H1 (cell line): ENCODE data around the gene FMNL2. TPM values are rescaled to one million over a fixed set of nuclear protein-coding genes. Genes with fewer than 3 reads are reported as not detected.

ENCODE experiments used
- CTCF ChIA-PET: fragments of 300-600 bp; sonication (Branson Sonifier 250); formaldehyde crosslinking; loops from one replicate; lab custom pipeline; 2021; ENCODE audit not compliant: partially characterized antibody; lab: Charles Lee
- POLR2A ChIA-PET: fragments of 300-600 bp; sonication (Branson Sonifier 250); formaldehyde crosslinking; loops from one replicate; lab custom pipeline; 2021; ENCODE audit warnings: inconsistent platforms; ENCODE audit not compliant: partially characterized antibody; lab: Charles Lee
- DNase-seq, 2 experiments: peaks; one replicate each; pipeline versions ENCODE4 v3.0.0 to v3.0.0-alpha.2; 2010 to 2022; ENCODE audit warnings: low spot score in 2 of 2, low read depth in 1 of 2, mixed read lengths in 1 of 2
- FAIRE-seq: peaks from 2 replicates; lab custom pipeline; 2011; peaks lifted over from hg19 to GRCh38; lab: Jason Lieb, UNC
- H2AFZ ChIP-seq: 2 replicates; pipeline ENCODE4 v1.8.1; 2012; ENCODE audit warnings: low read length, inconsistent platforms
- H2AK5ac ChIP-seq: 2 replicates; pipeline ENCODE4 v1.6.1; 2013; ENCODE audit warnings: low read depth, low read length
- H2BK120ac ChIP-seq: replicated peaks from 2 replicates; pipeline ENCODE3; 2013; ENCODE audit warnings: low read depth, low read length, inconsistent platforms
- H2BK12ac ChIP-seq: 2 replicates; pipeline ENCODE4 v1.6.1; 2013; ENCODE audit warnings: low read depth, low read length
- H2BK15ac ChIP-seq: 2 replicates; pipeline ENCODE4 v1.6.1; 2013; ENCODE audit warnings: low read length
- H2BK20ac ChIP-seq: 2 replicates; pipeline ENCODE4 v1.6.1; 2013; ENCODE audit warnings: low read length
- H2BK5ac ChIP-seq: 2 replicates; pipeline ENCODE4 v1.6.1; 2013; ENCODE audit warnings: low read depth, low read length
- H3K14ac ChIP-seq: 2 replicates; pipeline ENCODE4 v1.6.1; 2013; ENCODE audit warnings: inconsistent platforms; ENCODE audit not compliant: insufficient read length
- H3K18ac ChIP-seq: 2 replicates; pipeline ENCODE4 v1.6.1; 2013; ENCODE audit warnings: low read length; ENCODE audit errors: extremely low read depth
- H3K23ac ChIP-seq: 2 replicates; pipeline ENCODE4 v1.6.1; 2013; ENCODE audit warnings: inconsistent platforms; ENCODE audit not compliant: insufficient read length
- H3K23me2 ChIP-seq: 2 replicates; pipeline ENCODE4 v1.6.1; 2013; ENCODE audit warnings: low read depth, low read length
- H3K27ac ChIP-seq: 2 replicates; pipeline ENCODE4 v1.6.1; 2011; ENCODE audit warnings: low read depth, low read length, inconsistent platforms
- H3K27me3 ChIP-seq, 4 experiments: replicated peaks in 1 of 4; 1 replicate in 1 of 4; 2 replicates in 3 of 4; pipeline versions ENCODE4 v1.6.1 to v1.8.1; 2011 to 2013; ENCODE audit warnings: low read length in 3 of 4, mild to moderate bottlenecking in 3 of 4, inconsistent platforms in 2 of 4, mixed read lengths in 2 of 4, moderate library complexity in 1 of 4; ENCODE audit not compliant: control insufficient read depth in 3 of 4, insufficient read depth in 3 of 4; ENCODE audit errors: extremely low read depth in 1 of 4
- H3K36me3 ChIP-seq, 4 experiments: 2 replicates each; pipeline versions ENCODE4 v1.6.1 to v1.8.1; 2011 to 2013; ENCODE audit warnings: mild to moderate bottlenecking in 4 of 4, low read length in 3 of 4, moderate library complexity in 2 of 4, control low read depth in 1 of 4, inconsistent platforms in 1 of 4; ENCODE audit not compliant: insufficient read depth in 4 of 4, control insufficient read depth in 2 of 4
- H3K4ac ChIP-seq: replicated peaks from 2 replicates; pipeline ENCODE3; 2013; ENCODE audit warnings: low read length, low read depth, mixed read lengths, inconsistent platforms; ENCODE audit not compliant: insufficient read length
- H3K4me1 ChIP-seq, 4 experiments: replicated peaks in 1 of 4; 1 replicate in 1 of 4; 2 replicates in 3 of 4; pipeline versions ENCODE4 v1.6.1 to v1.8.1; 2011 to 2013; ENCODE audit warnings: low read length in 3 of 4, inconsistent platforms in 2 of 4, mixed read lengths in 1 of 4; ENCODE audit not compliant: insufficient read depth in 4 of 4, control insufficient read depth in 3 of 4
- H3K4me2 ChIP-seq, 2 experiments: 2 replicates each; pipeline versions ENCODE4 v1.6.1 to v1.8.1; 2011 to 2013; ENCODE audit warnings: low read depth in 2 of 2, low read length in 2 of 2, control low read depth in 1 of 2, inconsistent platforms in 1 of 2, mild to moderate bottlenecking in 1 of 2; ENCODE audit not compliant: insufficient read depth in 1 of 2
- H3K4me3 ChIP-seq, 4 experiments: fragments of 200-600, 300-600 bp in 1 of 4; sonication (generic), shearing (Covaris generic), sonication (Bioruptor Twin) in 1 of 4; 2 replicates each; pipeline versions ENCODE4 v1.5.1 to v1.8.1; 2011 to 2016; ENCODE audit warnings: low read length in 4 of 4, low read depth in 3 of 4, control low read depth in 2 of 4, inconsistent platforms in 2 of 4, mild to moderate bottlenecking in 2 of 4, mixed read lengths in 1 of 4, moderate library complexity in 1 of 4; ENCODE audit not compliant: insufficient read depth in 2 of 4; ENCODE audit errors: extremely low read depth in 1 of 4
- H3K56ac ChIP-seq: replicated peaks from 2 replicates; pipeline ENCODE3; 2013; ENCODE audit warnings: low read depth, mild to moderate bottlenecking, mixed read lengths, low read length, inconsistent platforms; ENCODE audit not compliant: insufficient read length
- H3K79me1 ChIP-seq: 2 replicates; pipeline ENCODE4 v1.6.1; 2013; ENCODE audit warnings: low read depth, low read length, control low read depth
- H3K79me2 ChIP-seq, 2 experiments: 2 replicates each; pipeline versions ENCODE4 v1.6.1 to v1.8.1; 2012 to 2013; ENCODE audit warnings: low read length in 2 of 2, mild to moderate bottlenecking in 2 of 2, inconsistent platforms in 1 of 2; ENCODE audit not compliant: insufficient read depth in 2 of 2, control insufficient read depth in 1 of 2
- H3K9ac ChIP-seq, 4 experiments: replicated peaks in 1 of 4; 1 replicate in 1 of 4; 2 replicates in 3 of 4; pipeline versions ENCODE4 v1.6.1 to v1.8.1; 2011 to 2013; ENCODE audit warnings: low read depth in 3 of 4, low read length in 3 of 4, control low read depth in 2 of 4, mild to moderate bottlenecking in 2 of 4, moderate library complexity in 2 of 4, inconsistent platforms in 1 of 4; ENCODE audit errors: extremely low read depth in 1 of 4
- H3K9me3 ChIP-seq, 2 experiments: 2 replicates each; pipeline versions ENCODE4 v1.6.1 to v1.8.1; 2012 to 2013; ENCODE audit warnings: mild to moderate bottlenecking in 2 of 2, moderate library complexity in 2 of 2, control low read depth in 1 of 2, inconsistent platforms in 1 of 2, low read depth in 1 of 2, low read length in 1 of 2, mixed read lengths in 1 of 2; ENCODE audit not compliant: insufficient read depth in 2 of 2
- H4K20me1 ChIP-seq, 2 experiments: replicated peaks in 1 of 2; 2 replicates each; pipeline versions ENCODE3 to v1.8.1; 2011 to 2013; ENCODE audit warnings: inconsistent platforms in 2 of 2, low read length in 2 of 2, mild to moderate bottlenecking in 1 of 2; ENCODE audit not compliant: insufficient read depth in 2 of 2, control insufficient read depth in 1 of 2
- H4K5ac ChIP-seq: 2 replicates; pipeline ENCODE4 v1.6.1; 2013; ENCODE audit warnings: low read length, low read depth, mixed read lengths, inconsistent platforms; ENCODE audit not compliant: insufficient read length
- H4K8ac ChIP-seq: 2 replicates; pipeline ENCODE4 v1.8.0; 2013; ENCODE audit warnings: mild to moderate bottlenecking, moderate library complexity, low read length, inconsistent platforms; ENCODE audit not compliant: insufficient read depth; ENCODE audit errors: extremely low read depth
- H4K91ac ChIP-seq: replicated peaks from 2 replicates; pipeline ENCODE3; 2013; ENCODE audit warnings: low read length, mixed read lengths, inconsistent platforms; ENCODE audit not compliant: insufficient read length
- E2F6 ChIP-seq: IDR thresholded peaks from 2 replicates; pipeline ENCODE4 v1.6.1; 2012; ENCODE audit warnings: inconsistent platforms
- USF2 ChIP-seq: IDR thresholded peaks from 2 replicates; pipeline ENCODE4 v1.6.1; 2011; ENCODE audit warnings: low read length, improper control_type of control experiment
- WGBS, 2 experiments: shearing (Covaris generic) in 1 of 2; methylation state at CpG; one replicate each; pipeline versions ENCODE4 v1.1.6 to v1.1.7; 2013 to 2015; ENCODE audit warnings: low lambda C conversion rate in 2 of 2, mixed read lengths in 2 of 2, inconsistent platforms in 1 of 2, low coverage in 1 of 2, missing lambda C conversion rate in 1 of 2; ENCODE audit not compliant: insufficient replicate concordance in 2 of 2, insufficient coverage in 1 of 2, insufficient read length in 1 of 2; ENCODE audit errors: extremely low coverage in 1 of 2, missing lambda C conversion rate in 1 of 2; 5-methylcytosine and 5-hydroxymethylcytosine counted together
- polyA plus RNA-seq, 7 experiments: library from polyadenylated mRNA; depleted of rRNA in 3 of 7; stranded (reverse) in 5 of 7; unstranded in 2 of 7; fragments of >200 nt in 5 of 7; fragments of 200-250 nt in 2 of 7; gene quantifications; 1 replicate in 5 of 7; 2 replicates in 1 of 7; 4 replicates in 1 of 7; pipeline versions ENCODE4 v1.2.1 to v1.2.3, GENCODE V29; 2011 to 2013; ENCODE audit warnings: missing spikeins in 2 of 7, mixed read lengths in 2 of 7
- total RNA-seq: library from RNA; stranded (reverse); fragmentation: NEBNext Ultra II Directional; extraction: Animal tissue kit (Norgen Biotek cat#: 25700); gene quantifications from 2 replicates; pipeline ENCODE4 v1.2.1, GENCODE V29; 2021

Gene FMNL2
- total and polyA plus RNA-seq, 2 of the 8 experiments (the other 6 are each of a cell fraction or from before 2014, with no cell fraction given): 15.5 to 45.1 TPM

- H3K79me2 ChIP-seq: peaks cover 0 to 86% of the 10 kb centered on the region in 2 experiments; a peak in 2 of 4 replicates
- peak overlapping the region; percentile 43 to 59 for H3K4me2 ChIP-seq
- no peak overlapping the region for H4K8ac ChIP-seq
- H3K18ac ChIP-seq: peak overlapping the region; percentile 35; the same call in 1 of the 2 replicates
- H3K79me1 ChIP-seq: peaks cover 8% of the 10 kb centered on the region; the same call in 1 of the 2 replicates
- H3K23ac ChIP-seq: no peak overlapping the region
- peaks cover 1% of the 10 kb centered on the region for H3K23me2 ChIP-seq
- H3K4me1 ChIP-seq: peaks cover 0 to 28% (median 23%) of the 10 kb centered on the region in 4 experiments; a peak in 6 of 7 replicates
- peak; percentile 3; the same call in 1 of the 2 replicates for TF ChIP-seq USF2
- TF ChIP-seq E2F6: no peak
- no peak overlapping the region for H4K91ac ChIP-seq
- H2BK20ac ChIP-seq: no peak overlapping the region
- no peak for DNase-seq
- no peak overlapping the region for H3K14ac ChIP-seq
- H3K9me3 ChIP-seq: 0 out of 4 replicates have a peak, but pooled peaks cover 0 to 4% of the 10 kb centered on the region in 2 experiments
- no peak overlapping the region for H3K56ac ChIP-seq
- H2BK5ac ChIP-seq: peak overlapping the region; percentile 20; the same call in 1 of the 2 replicates
- H2BK12ac ChIP-seq: no peak overlapping the region
- no peak overlapping the region for H3K4ac ChIP-seq
- 15% methylated on average over 2 of the region's 2 CpGs; no CpG with 5 or more reads in 1 of the 2 experiments for WGBS, 2 experiments
- no peaks in the 10 kb centered on the region for H3K27me3 ChIP-seq
- H2AK5ac ChIP-seq: no peak overlapping the region
- no peak overlapping the region for H2AFZ ChIP-seq
- no peaks in the 10 kb centered on the region for H4K20me1 ChIP-seq
- no peak overlapping the region for H3K27ac ChIP-seq
- H2BK120ac ChIP-seq: no peak overlapping the region
- POLR2A ChIA-PET: interaction anchor here (1.0 kb wide), 1 partner anchor 10 kb away, joined by 4 read pairs; no protein-coding TSS in a partner anchor
- H2BK15ac ChIP-seq: no peak overlapping the region
- FAIRE-seq: peak; percentile 78
- H3K36me3 ChIP-seq: no peaks in the 10 kb centered on the region
- H3K4me3 ChIP-seq: peak overlapping the region in 1 of 4 experiments; percentile 40; a peak in 2 of 8 replicates
- H3K9ac ChIP-seq: no peak overlapping the region
- H4K5ac ChIP-seq: no peak overlapping the region
- CTCF ChIA-PET: interaction anchor here (0.6 to 2.9 kb wide), 2 partner anchors 9 to 327 kb away, joined by 3 to 6 read pairs; no protein-coding TSS in a partner anchor
These were observed 158.4 kb downstream of the FMNL2 start for GRCh38 chr2:152493417-152493816.
